CD14-positive monocyte (primary cell): Measurements from ENCODE around the gene ISX. TPM values are rescaled to one million over a fixed set of nuclear protein-coding genes. Genes with fewer than 3 reads are reported as not detected.

Experiments
- DNase-seq, 3 donors: peaks; one replicate each; pipeline ENCODE4 v3.0.0-alpha.2; 2011 to 2022
- H2AFZ ChIP-seq: 2 replicates; pipeline ENCODE4 v1.6.0; 2012; ENCODE audit warnings: mild to moderate bottlenecking, low read depth, low read length, inconsistent platforms; ENCODE audit not compliant: insufficient read depth, poor library complexity, severe bottlenecking
- H3K27ac ChIP-seq, 2 donors: 1 replicate in 1 of 2; 2 replicates in 1 of 2; pipeline ENCODE4 v1.5.1; 2012 to 2013; ENCODE audit warnings: low read length in 2 of 2, control low read depth in 1 of 2, inconsistent platforms in 1 of 2, low read depth in 1 of 2, mild to moderate bottlenecking in 1 of 2
- H3K27me3 ChIP-seq, 2 donors: one replicate each; pipeline versions ENCODE4 v1.6.0 to v1.6.1; 2011 to 2013; ENCODE audit warnings: low read length in 2 of 2; ENCODE audit not compliant: control insufficient read depth in 2 of 2, insufficient read depth in 2 of 2
- H3K36me3 ChIP-seq, 2 donors: replicated peaks in 1 of 2; 1 replicate in 1 of 2; 2 replicates in 1 of 2; pipeline versions ENCODE4 v1.5.1 to v1.6.1; 2012 to 2013; ENCODE audit warnings: low read length in 2 of 2, control low read depth in 1 of 2, inconsistent platforms in 1 of 2, mild to moderate bottlenecking in 1 of 2; ENCODE audit not compliant: insufficient read depth in 2 of 2, control insufficient read depth in 1 of 2
- H3K4me1 ChIP-seq, 2 donors: 1 replicate in 1 of 2; 2 replicates in 1 of 2; pipeline versions ENCODE4 v1.5.1 to v1.6.1; 2012 to 2013; ENCODE audit warnings: low read length in 2 of 2, control low read depth in 1 of 2, inconsistent platforms in 1 of 2, mild to moderate bottlenecking in 1 of 2, moderate library complexity in 1 of 2; ENCODE audit not compliant: insufficient read depth in 2 of 2, control insufficient read depth in 1 of 2
- H3K4me2 ChIP-seq: replicated peaks from 2 replicates; pipeline ENCODE3; 2012; ENCODE audit warnings: low read length, moderate library complexity, mild to moderate bottlenecking; ENCODE audit not compliant: poor library complexity, severe bottlenecking; ENCODE audit errors: extremely low read depth
- H3K4me3 ChIP-seq, 3 experiments: fragments of 200-600 bp in 1 of 3; sonication (generic) in 1 of 3; replicated peaks in 1 of 3; 1 replicate in 2 of 3; 2 replicates in 1 of 3; pipeline ENCODE4 v1.5.1; 2011 to 2013; ENCODE audit warnings: low read length in 3 of 3, mild to moderate bottlenecking in 3 of 3, control low read depth in 2 of 3, low read depth in 2 of 3, inconsistent platforms in 1 of 3, moderate library complexity in 1 of 3
- H3K79me2 ChIP-seq: 2 replicates; pipeline ENCODE4 v1.6.0; 2012; ENCODE audit warnings: mild to moderate bottlenecking, control low read depth, inconsistent platforms, low read length, moderate library complexity; ENCODE audit not compliant: insufficient read depth
- H3K9ac ChIP-seq: 2 replicates; pipeline ENCODE4 v1.6.0; 2017; ENCODE audit warnings: low read length, mild to moderate bottlenecking; ENCODE audit not compliant: insufficient read depth, poor library complexity, severe bottlenecking
- H3K9me3 ChIP-seq, 2 donors: replicated peaks in 1 of 2; 1 replicate in 1 of 2; 2 replicates in 1 of 2; pipeline versions ENCODE4 v1.5.1 to v1.6.1; 2012 to 2013; ENCODE audit warnings: low read length in 2 of 2, control low read depth in 1 of 2; ENCODE audit not compliant: control insufficient read depth in 1 of 2, insufficient read depth in 1 of 2
- H4K20me1 ChIP-seq: 2 replicates; pipeline ENCODE4 v1.6.0; 2012; ENCODE audit warnings: mild to moderate bottlenecking, low read length, control low read depth, moderate library complexity; ENCODE audit not compliant: insufficient read depth
- H3K27ac Mint-ChIP-seq, 7 donors: one replicate each; pipeline ENCODE4 v1.8.0; 2020; ENCODE audit warnings: mild to moderate bottlenecking in 7 of 7, mixed read lengths in 7 of 7, moderate library complexity in 6 of 7, inconsistent platforms in 2 of 7
- H3K27me3 Mint-ChIP-seq, 3 donors: one replicate each; pipeline ENCODE4 v1.8.0; 2021 to 2022; ENCODE audit warnings: low read depth in 3 of 3, mild to moderate bottlenecking in 3 of 3, mixed read lengths in 3 of 3, moderate library complexity in 3 of 3, inconsistent platforms in 1 of 3
- H3K36me3 Mint-ChIP-seq, 2 donors: one replicate each; pipeline ENCODE4 v1.8.0; 2020; ENCODE audit warnings: mixed read lengths in 2 of 2, inconsistent platforms in 1 of 2, mild to moderate bottlenecking in 1 of 2
- H3K4me1 Mint-ChIP-seq: one replicate; pipeline ENCODE4 v1.8.0; 2020; ENCODE audit warnings: mild to moderate bottlenecking, mixed read lengths
- H3K4me3 Mint-ChIP-seq, 2 donors: one replicate each; pipeline ENCODE4 v1.8.0; 2020; ENCODE audit warnings: mild to moderate bottlenecking in 2 of 2, mixed read lengths in 2 of 2, moderate library complexity in 1 of 2
- H3K9me3 Mint-ChIP-seq, 7 donors: one replicate each; pipeline ENCODE4 v1.8.0; 2020 to 2022; ENCODE audit warnings: mixed read lengths in 7 of 7, mild to moderate bottlenecking in 6 of 7, moderate library complexity in 6 of 7, inconsistent platforms in 2 of 7
- CTCF ChIP-seq: fragments of 200-600 bp; IDR thresholded peaks from one replicate; pipeline ENCODE4 v1.8.0; 2022; ENCODE audit warnings: antibody characterized with exemption, mild to moderate bottlenecking
- WGBS: methylation state at CpG from one replicate; pipeline ENCODE4 v1.1.5; 2013; ENCODE audit warnings: missing lambda C conversion rate; ENCODE audit not compliant: insufficient coverage; 5-methylcytosine and 5-hydroxymethylcytosine counted together
- intact Hi-C, 2 donors: fragments of 100-400 bp; cut with micrococcal nuclease; formaldehyde crosslinking; loops; one replicate each; pipeline versions ENCODE4 v1.15.0 to v1.15.1; 2023
- polyA plus RNA-seq, 3 donors: library from polyadenylated mRNA; depleted of rRNA in 1 of 3; unstranded in 2 of 3; stranded (reverse) in 1 of 3; fragments of 300-500 nt in 2 of 3; fragments of >200 nt in 1 of 3; fragmentation: Illumina TruSeq in 2 of 3; gene quantifications; 1 replicate in 2 of 3; 2 replicates in 1 of 3; pipeline ENCODE4 v1.2.3, GENCODE V29; 2012 to 2021

The ISX gene
- polyA plus RNA-seq, 3 donors: not detected

GRCh38 chr22:35128637-35129036 lies 62.7 kb downstream of the ISX start:
- Mint-ChIP-seq H3K27me3 (peaks cover 4 to 12% (median 5%) of the 10 kb centered on the region in 3 donors), H3K9me3 (no peaks in the 10 kb centered on the region), H3K27ac (no peak overlapping the region), H3K4me3 (no peak overlapping the region), H3K36me3 (no peaks in the 10 kb centered on the region), H3K4me1 (no peaks in the 10 kb centered on the region)
- H3K36me3 ChIP-seq: no peaks in the 10 kb centered on the region
- no peaks in the 10 kb centered on the region for H3K79me2 ChIP-seq
- TF ChIP-seq CTCF: no peak
- no peaks in the 10 kb centered on the region for H4K20me1 ChIP-seq
- intact Hi-C loops: no loop called here
- no peak for DNase-seq
- H2AFZ ChIP-seq: no peak overlapping the region
- H3K4me1 ChIP-seq: no peaks in the 10 kb centered on the region
- H3K9me3 ChIP-seq: no peaks in the 10 kb centered on the region
- peaks cover 0 to 5% of the 10 kb centered on the region in 2 donors for H3K27me3 ChIP-seq
- no peak overlapping the region for H3K27ac ChIP-seq
- no peak overlapping the region for H3K4me3 ChIP-seq
- H3K4me2 ChIP-seq: no peak overlapping the region
- no peak overlapping the region for H3K9ac ChIP-seq
- no CpG with 5 or more reads among the region's 3 CpGs for WGBS

GRCh38 chr22:35131525-35132000 lies 65.6 kb downstream of the ISX start:
- no peak overlapping the region for H3K9ac ChIP-seq

More at GRCh38 chr22:35131525-35132000, 65.6 kb downstream of the ISX start:
- no peaks in the 10 kb centered on the region for H3K79me2 ChIP-seq
- Mint-ChIP-seq H3K9me3 (peaks cover 0 to under 1% (median 0%) of the 10 kb centered on the region in 7 donors), H3K27ac (no peak overlapping the region), H3K36me3 (no peaks in the 10 kb centered on the region), H3K27me3 (peaks cover 12 to 23% (median 15%) of the 10 kb centered on the region in 3 donors), H3K4me1 (no peaks in the 10 kb centered on the region), H3K4me3 (no peak overlapping the region)
- H4K20me1 ChIP-seq: no peaks in the 10 kb centered on the region
- no peak overlapping the region for H2AFZ ChIP-seq
- TF ChIP-seq CTCF: no peak
- no peak overlapping the region for H3K4me2 ChIP-seq
- no peaks in the 10 kb centered on the region for H3K36me3 ChIP-seq
- no peak overlapping the region for H3K27ac ChIP-seq
- intact Hi-C loops: no loop called here
- no peaks in the 10 kb centered on the region for H3K4me1 ChIP-seq
- H3K27me3 ChIP-seq: peaks cover 0 to 8% of the 10 kb centered on the region in 2 donors
- no peak for DNase-seq
- no peak overlapping the region for H3K4me3 ChIP-seq
- no peaks in the 10 kb centered on the region for H3K9me3 ChIP-seq
- WGBS: 8% methylated on average over 2 of the region's 4 CpGs
